Loucy (cell line): ENCODE data around the gene GTF2F2.

ENCODE experiments used
- H2AFZ ChIP-seq: fragments of 200-600 bp; sonication (generic); 2 replicates; pipeline ENCODE4 v1.6.0; 2016; ENCODE audit warnings: antibody characterized with exemption, mild to moderate bottlenecking, low read length, moderate library complexity
- H3F3A ChIP-seq: fragments of 200-600 bp; 2 replicates; pipeline ENCODE4 v1.6.0; 2016; ENCODE audit warnings: antibody characterized with exemption, low read depth, mild to moderate bottlenecking
- H3K27me3 ChIP-seq: fragments of 200-600 bp; sonication (generic); 2 replicates; pipeline ENCODE4 v1.6.1; 2014; ENCODE audit warnings: low read length, mild to moderate bottlenecking; ENCODE audit not compliant: insufficient read depth, poor library complexity, severe bottlenecking
- H3K36me3 ChIP-seq: fragments of 200-600 bp; sonication (generic); 2 replicates; pipeline ENCODE4 v1.6.1; 2016; ENCODE audit warnings: low read length; ENCODE audit not compliant: insufficient read depth
- H3K4me1 ChIP-seq: fragments of 200-600 bp; sonication (generic); 2 replicates; pipeline ENCODE4 v1.5.1; 2014; ENCODE audit warnings: low read length, mild to moderate bottlenecking; ENCODE audit not compliant: insufficient read depth, poor library complexity, severe bottlenecking
- H3K4me2 ChIP-seq: fragments of 200-600 bp; sonication (generic); 2 replicates; pipeline ENCODE4 v1.6.0; 2014; ENCODE audit warnings: antibody characterized with exemption, low read length, low read depth, mild to moderate bottlenecking; ENCODE audit not compliant: poor library complexity, severe bottlenecking
- H3K4me3 ChIP-seq: fragments of 200-600 bp; sonication (generic); 2 replicates; pipeline ENCODE4 v1.5.1; 2014; ENCODE audit warnings: low read length, mild to moderate bottlenecking, mixed read lengths; ENCODE audit not compliant: poor library complexity, severe bottlenecking
- H3K79me2 ChIP-seq: fragments of 200-600 bp; sonication (generic); 2 replicates; pipeline ENCODE4 v1.6.1; 2014; ENCODE audit warnings: low read length; ENCODE audit not compliant: insufficient read depth
- H3K9ac ChIP-seq: fragments of 200-600 bp; sonication (generic); 2 replicates; pipeline ENCODE4 v1.6.0; 2014; ENCODE audit warnings: mild to moderate bottlenecking, low read depth, low read length, moderate library complexity; ENCODE audit not compliant: poor library complexity, severe bottlenecking
- H3K9me2 ChIP-seq: fragments of 200-600 bp; sonication (generic); replicated peaks from 2 replicates; pipeline ENCODE4 v1.6.1; 2016; ENCODE audit warnings: low read depth, low read length, mixed read lengths
- H3K9me3 ChIP-seq: fragments of 200-600 bp; sonication (generic); 2 replicates; pipeline ENCODE4 v1.6.1; 2014; ENCODE audit warnings: mild to moderate bottlenecking, antibody characterized with exemption, low read length, low read depth; ENCODE audit not compliant: insufficient read depth
- H4K20me1 ChIP-seq: fragments of 200-600 bp; sonication (generic); 2 replicates; pipeline ENCODE4 v1.6.0; 2014; ENCODE audit warnings: antibody characterized with exemption, low read length, mild to moderate bottlenecking; ENCODE audit not compliant: insufficient read depth, poor library complexity, severe bottlenecking
- EZH2phosphoT487 ChIP-seq: fragments of 200-600 bp; IDR thresholded peaks from 2 replicates; pipeline ENCODE4 v1.6.1; 2018; ENCODE audit warnings: antibody characterized with exemption, mild to moderate bottlenecking, moderate library complexity, borderline replicate concordance
- TF ChIP-seq, protein P1 (sequence below): fragments of 200-600 bp; sonication (generic); conservative IDR thresholded peaks from 2 replicates; pipeline ENCODE4 v1.5.1; 2014; ENCODE audit warnings: mild to moderate bottlenecking, antibody characterized with exemption, low read length

GTF2F2 gene

GRCh38 chr13:45078003-45078402 lies 42.3 kb upstream of the GTF2F2 start:
- H3K27me3 ChIP-seq = no peaks in the 10 kb centered on the region
- no peak overlapping the region for H3K4me3 ChIP-seq
- no peaks in the 10 kb centered on the region for H4K20me1 ChIP-seq
- H3K9me3 ChIP-seq = no peaks in the 10 kb centered on the region
- no peak overlapping the region for H3K9ac ChIP-seq
- H3F3A ChIP-seq = no peaks in the 10 kb centered on the region
- no peak overlapping the region for H3K4me2 ChIP-seq
- H3K36me3 ChIP-seq = no peaks in the 10 kb centered on the region
- no peaks in the 10 kb centered on the region for H3K4me1 ChIP-seq
- TF ChIP-seq EZH2phosphoT487 = no peak
- TF ChIP-seq, protein P1, sequence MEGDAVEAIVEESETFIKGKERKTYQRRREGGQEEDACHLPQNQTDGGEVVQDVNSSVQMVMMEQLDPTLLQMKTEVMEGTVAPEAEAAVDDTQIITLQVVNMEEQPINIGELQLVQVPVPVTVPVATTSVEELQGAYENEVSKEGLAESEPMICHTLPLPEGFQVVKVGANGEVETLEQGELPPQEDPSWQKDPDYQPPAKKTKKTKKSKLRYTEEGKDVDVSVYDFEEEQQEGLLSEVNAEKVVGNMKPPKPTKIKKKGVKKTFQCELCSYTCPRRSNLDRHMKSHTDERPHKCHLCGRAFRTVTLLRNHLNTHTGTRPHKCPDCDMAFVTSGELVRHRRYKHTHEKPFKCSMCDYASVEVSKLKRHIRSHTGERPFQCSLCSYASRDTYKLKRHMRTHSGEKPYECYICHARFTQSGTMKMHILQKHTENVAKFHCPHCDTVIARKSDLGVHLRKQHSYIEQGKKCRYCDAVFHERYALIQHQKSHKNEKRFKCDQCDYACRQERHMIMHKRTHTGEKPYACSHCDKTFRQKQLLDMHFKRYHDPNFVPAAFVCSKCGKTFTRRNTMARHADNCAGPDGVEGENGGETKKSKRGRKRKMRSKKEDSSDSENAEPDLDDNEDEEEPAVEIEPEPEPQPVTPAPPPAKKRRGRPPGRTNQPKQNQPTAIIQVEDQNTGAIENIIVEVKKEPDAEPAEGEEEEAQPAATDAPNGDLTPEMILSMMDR = no peak
- no peaks in the 10 kb centered on the region for H3K79me2 ChIP-seq
- H3K9me2 ChIP-seq = no peaks in the 10 kb centered on the region
- no peak overlapping the region for H2AFZ ChIP-seq

DNA sequence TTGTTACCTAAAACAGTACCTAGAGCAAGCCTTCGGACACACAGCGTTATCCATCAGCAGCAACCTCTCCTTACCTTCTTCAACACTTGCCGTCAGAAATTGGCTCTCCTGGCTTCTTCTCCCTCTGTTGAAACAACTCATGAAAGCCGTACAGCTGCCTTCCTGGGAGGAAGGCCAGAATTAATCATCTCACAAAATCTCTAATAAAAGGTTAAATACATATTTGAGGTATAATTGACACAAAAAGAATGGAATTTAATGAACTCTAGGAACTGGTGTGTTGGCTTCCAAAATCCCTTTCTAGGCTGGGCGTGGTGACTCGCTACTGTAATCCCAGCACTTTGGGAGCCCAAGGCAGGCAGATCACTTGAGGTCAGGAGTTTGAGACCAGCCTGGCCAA lies 37.3 kb upstream of the GTF2F2 start:
- no peaks in the 10 kb centered on the region for H3K36me3 ChIP-seq
- TF ChIP-seq, protein P1 = no peak
- no peak for TF ChIP-seq EZH2phosphoT487
- no peaks in the 10 kb centered on the region for H4K20me1 ChIP-seq
- no peaks in the 10 kb centered on the region for H3K79me2 ChIP-seq
- H3K9ac ChIP-seq = no peak overlapping the region
- no peak overlapping the region for H2AFZ ChIP-seq
- no peak overlapping the region for H3K4me2 ChIP-seq
- no peaks in the 10 kb centered on the region for H3F3A ChIP-seq
- no peaks in the 10 kb centered on the region for H3K9me2 ChIP-seq
- H3K4me1 ChIP-seq = no peaks in the 10 kb centered on the region
- H3K4me3 ChIP-seq = no peak overlapping the region
- H3K27me3 ChIP-seq = no peaks in the 10 kb centered on the region
- no peaks in the 10 kb centered on the region for H3K9me3 ChIP-seq

DNA sequence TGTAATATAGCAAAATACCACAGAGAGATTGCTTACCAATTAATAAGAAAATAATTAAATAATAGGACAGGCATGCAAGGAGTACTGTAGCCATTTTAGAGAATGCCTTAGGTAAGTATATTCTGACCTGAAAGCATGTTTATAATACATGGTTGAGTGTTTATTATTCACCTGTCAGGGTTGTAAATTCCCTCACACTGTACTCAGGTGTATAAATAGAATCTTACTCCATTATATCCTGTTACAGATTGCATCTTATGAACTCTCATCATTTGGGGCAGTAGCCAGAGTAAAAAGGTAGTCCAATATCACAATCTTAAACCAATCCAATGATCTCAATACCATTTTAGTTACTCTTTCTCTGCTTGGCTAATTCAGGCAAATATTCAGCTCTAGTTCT lies 35.8 kb upstream of the GTF2F2 start:
- H3K79me2 ChIP-seq = no peaks in the 10 kb centered on the region
- no peak overlapping the region for H3K4me2 ChIP-seq
- H3K9me2 ChIP-seq = no peaks in the 10 kb centered on the region
- no peak for TF ChIP-seq EZH2phosphoT487
- TF ChIP-seq, protein P1 = no peak
- H3K9me3 ChIP-seq = no peaks in the 10 kb centered on the region
- H3K36me3 ChIP-seq = no peaks in the 10 kb centered on the region
- no peaks in the 10 kb centered on the region for H3K4me1 ChIP-seq
- no peaks in the 10 kb centered on the region for H3F3A ChIP-seq
- H3K27me3 ChIP-seq = no peaks in the 10 kb centered on the region
- H4K20me1 ChIP-seq = no peaks in the 10 kb centered on the region
- H2AFZ ChIP-seq = no peak overlapping the region
- H3K9ac ChIP-seq = no peak overlapping the region
- H3K4me3 ChIP-seq = no peak overlapping the region
